Vagina (tissue), 2 donors: ENCODE results near the gene EDARADD.

ENCODE experiments used
- POLR2A ChIP-seq, 2 donors: fragments of 450-650 bp; IDR thresholded peaks; one replicate each; pipeline ENCODE4 v1.6.1; 2017; ENCODE audit warnings: antibody characterized with exemption in 2 of 2, mild to moderate bottlenecking in 2 of 2, moderate library complexity in 2 of 2
- POLR2AphosphoS5 ChIP-seq, 2 donors: sonication (generic); formaldehyde crosslinking; IDR thresholded peaks; one replicate each; pipeline ENCODE4 v1.9.0; 2017; ENCODE audit warnings: antibody characterized with exemption in 2 of 2, mild to moderate bottlenecking in 2 of 2, low read depth in 1 of 2; ENCODE audit not compliant: insufficient read depth in 1 of 2

GRCh38 chr1:236377832-236378535 lies 16.1 kb upstream of the EDARADD start:
- no peak for TF ChIP-seq POLR2A (IDR thresholded peaks at IDR 0.05)
- TF ChIP-seq POLR2AphosphoS5 (IDR thresholded peaks at IDR 0.05; ENCODE audit: insufficient read depth in 1 of 2, low read depth in 1 of 2) = no peak
